HG03108 (cell line): ENCODE measurements around the gene XAGE2.

ENCODE experiments used
- ATAC-seq: cut with Tn5 transposase; IDR thresholded peaks from one replicate; pipeline ENCODE4 v1.9.1; 2021; ENCODE audit warnings: moderate library complexity; ENCODE audit not compliant: unreplicated experiment

The XAGE2 gene

GRCh38 chrX:52422884-52423283, 54.1 kb downstream of the XAGE2 start:
- ATAC-seq: no peak

GRCh38 chrX:52424656-52425055, 55.8 kb downstream of the XAGE2 start:
- no peak for ATAC-seq
